Right ventricle myocardium inferior (tissue), 1 donor: Measurements from ENCODE around the gene OPCML. TPM values are rescaled to one million over a fixed set of nuclear protein-coding genes. Genes with fewer than 3 reads are reported as not detected.
A peak's percentile ranks its signal among the peaks of the same experiment; 100 is the strongest.

Experiments
- ATAC-seq: fragments of 200-7000 bp; cut with Tn5 transposase; one replicate; pipeline ENCODE4 v1.9.1; 2020; ENCODE audit warnings: mild to moderate bottlenecking, moderate library complexity
- DNase-seq: peaks from one replicate; pipeline ENCODE4 v3.0.0; 2021; ENCODE audit errors: missing footprints
- intact Hi-C: fragments of 100-400 bp; cut with DNase I; formaldehyde crosslinking; loops from one replicate; pipeline ENCODE4 v1.11.0; 2022
- total RNA-seq: library from RNA; stranded (reverse); fragmentation: NEBNext Ultra II Directional; extraction: Animal tissue kit (Norgen Biotek cat#: 25700); gene quantifications from one replicate; pipeline ENCODE4 v1.2.1, GENCODE V29; 2021
- donor health status: DM: no; HTN: yes; CAD: no; lungs with severe emphysema.

Gene OPCML
- total RNA-seq, 1 donor from 2014 or later = 0.05 TPM

DNA sequence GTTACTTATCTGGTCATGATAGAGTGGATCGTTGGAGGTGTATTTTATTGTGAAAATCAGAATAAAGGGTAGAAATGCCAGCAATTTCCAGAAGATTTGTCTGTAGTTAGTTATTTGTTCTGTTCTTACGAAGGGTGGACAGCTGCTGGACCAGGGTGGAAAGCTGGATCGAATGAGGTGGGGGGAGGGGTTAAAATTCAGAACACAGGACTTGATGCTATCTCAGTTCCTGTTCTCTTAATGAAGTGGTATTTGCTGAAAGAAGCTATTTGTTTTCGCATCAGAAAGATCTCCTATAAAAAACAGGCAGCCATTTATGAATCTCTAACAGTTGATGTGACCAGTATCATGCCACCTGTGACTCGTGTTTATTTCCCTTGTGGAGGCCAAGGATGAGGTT lies 556.2 kb downstream of the OPCML start:
- ATAC-seq (no peak), DNase-seq (no peak)
- intact Hi-C loops = no loop called here

DNA sequence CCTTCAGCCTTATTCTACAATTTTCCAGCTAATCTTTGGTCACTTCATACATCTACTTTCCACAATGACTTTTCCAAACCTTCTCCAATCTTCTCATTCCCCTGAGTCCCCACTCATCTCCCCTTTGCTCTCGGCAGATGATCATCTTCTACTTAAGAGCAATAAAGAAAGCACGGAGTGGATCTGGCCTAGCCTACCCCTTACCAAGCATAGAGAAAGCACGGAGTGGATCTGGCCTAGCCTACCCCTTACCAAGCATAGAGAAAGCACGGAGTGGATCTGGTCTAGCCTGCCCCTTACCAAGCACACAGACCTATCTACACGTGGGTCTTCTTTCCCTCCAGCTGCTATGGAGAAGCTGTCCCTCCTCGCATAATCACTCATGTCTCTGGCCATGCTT lies 558.6 kb downstream of the OPCML start:
- intact Hi-C loops = no loop called here

DNA sequence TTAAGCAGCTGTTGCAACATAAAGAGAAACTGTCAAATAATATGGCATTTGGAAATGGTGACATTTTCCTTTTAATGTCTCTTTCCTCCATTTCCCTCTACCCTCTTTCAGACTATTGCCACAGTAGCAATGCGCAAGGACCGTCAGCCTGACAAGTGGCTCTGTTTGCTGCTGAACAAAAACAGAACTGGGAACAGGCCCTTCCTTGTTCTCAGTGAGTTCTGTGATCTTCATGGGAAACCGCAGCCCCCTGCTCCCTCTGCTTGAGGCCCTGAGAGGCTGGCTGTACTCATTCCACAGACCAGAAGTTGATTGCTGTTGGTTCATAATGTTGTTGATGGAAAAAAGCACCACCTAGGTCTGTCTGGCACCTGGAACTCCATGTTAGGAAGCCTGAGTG lies 559.7 kb downstream of the OPCML start:
- DNase-seq (no peak), ATAC-seq (no peak)
- intact Hi-C loops = no loop called here

More for the DNA sequence above, 558.6 kb downstream of the OPCML start:
- ATAC-seq (no peak), DNase-seq (no peak)

DNA sequence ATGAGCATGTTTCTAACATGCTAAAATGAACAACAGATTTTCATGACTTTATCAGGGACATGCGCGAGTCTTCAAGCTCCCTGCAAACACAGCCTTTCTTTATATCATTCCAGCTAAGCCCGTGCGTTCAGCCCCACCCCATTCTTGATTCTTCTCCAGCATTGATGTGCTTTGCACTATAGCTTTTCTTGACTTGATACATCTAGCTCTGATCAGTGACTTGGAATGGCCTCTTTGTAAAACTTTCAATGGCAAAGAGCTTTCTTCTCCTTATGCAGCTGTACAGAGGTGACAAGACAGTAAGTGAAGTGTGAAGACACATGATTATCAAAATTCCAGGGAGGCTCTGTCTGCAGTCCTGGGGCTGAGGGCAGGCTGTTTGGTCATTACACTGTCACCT lies 561.0 kb downstream of the OPCML start:
- DNase-seq = no peak
- intact Hi-C loops = no loop called here
- ATAC-seq = no peak

DNA sequence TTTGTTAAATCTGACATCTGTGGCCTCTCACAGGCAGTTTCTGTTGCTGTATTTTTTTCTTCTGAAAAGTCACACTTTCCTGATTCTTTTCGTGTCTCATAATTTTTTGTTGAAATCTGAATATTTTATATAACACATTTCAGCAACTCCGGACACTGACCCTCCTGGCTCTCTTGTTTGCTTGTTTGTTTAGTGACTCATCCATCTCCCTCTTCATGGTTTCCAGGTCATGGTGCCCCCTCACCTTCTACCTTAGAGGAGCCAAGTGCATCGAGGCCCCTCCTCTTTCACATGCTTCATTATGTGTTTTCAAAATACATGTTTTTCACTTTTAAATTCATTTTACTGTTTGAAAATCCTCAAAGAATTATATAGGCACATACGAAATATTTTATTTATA lies 562.4 kb downstream of the OPCML start:
- DNase-seq (no peak), ATAC-seq (no peak)
- intact Hi-C loops = no loop called here

DNA sequence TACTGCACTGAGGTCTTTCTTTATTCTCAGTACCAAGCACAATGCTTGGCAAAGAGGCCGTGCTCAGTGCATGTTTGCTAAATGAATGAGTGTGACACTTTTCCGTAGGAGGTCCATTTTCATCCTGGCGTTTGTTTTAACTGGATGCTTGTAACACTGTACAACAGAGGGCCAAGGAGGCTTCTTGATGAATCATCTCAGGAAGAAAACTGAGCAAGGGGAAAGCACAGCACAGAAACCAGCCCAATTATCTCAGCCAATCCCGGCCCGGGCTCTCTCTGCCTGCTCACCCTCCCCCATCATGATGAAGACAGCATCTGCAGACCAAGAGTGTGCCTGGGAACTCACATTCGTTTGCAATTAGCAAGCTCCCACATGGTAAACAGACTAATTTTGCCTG lies 570.3 kb downstream of the OPCML start:
- intact Hi-C loops = no loop called here
- no peak for ATAC-seq
- DNase-seq = no peak

DNA sequence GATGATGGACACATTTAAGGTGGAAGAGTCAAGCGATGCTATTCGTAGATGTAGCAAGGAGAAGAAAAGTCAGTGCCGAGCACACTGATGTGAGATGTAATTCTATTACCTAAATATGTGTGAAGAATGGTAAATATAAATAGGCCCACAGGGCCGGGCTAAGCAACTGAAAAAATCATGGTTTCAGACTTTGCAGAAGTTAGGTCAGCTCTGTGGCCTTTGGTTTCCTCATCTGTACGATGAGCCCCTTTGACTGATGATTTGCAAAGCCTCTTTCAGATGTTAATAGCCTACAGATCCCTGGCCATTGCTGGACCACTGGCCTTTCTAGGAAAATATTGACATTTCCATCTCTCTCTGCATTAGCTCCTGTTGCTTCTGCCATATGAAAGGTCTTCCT lies 570.8 kb downstream of the OPCML start:
- DNase-seq = no peak
- ATAC-seq = no peak
- intact Hi-C loops = no loop called here

DNA sequence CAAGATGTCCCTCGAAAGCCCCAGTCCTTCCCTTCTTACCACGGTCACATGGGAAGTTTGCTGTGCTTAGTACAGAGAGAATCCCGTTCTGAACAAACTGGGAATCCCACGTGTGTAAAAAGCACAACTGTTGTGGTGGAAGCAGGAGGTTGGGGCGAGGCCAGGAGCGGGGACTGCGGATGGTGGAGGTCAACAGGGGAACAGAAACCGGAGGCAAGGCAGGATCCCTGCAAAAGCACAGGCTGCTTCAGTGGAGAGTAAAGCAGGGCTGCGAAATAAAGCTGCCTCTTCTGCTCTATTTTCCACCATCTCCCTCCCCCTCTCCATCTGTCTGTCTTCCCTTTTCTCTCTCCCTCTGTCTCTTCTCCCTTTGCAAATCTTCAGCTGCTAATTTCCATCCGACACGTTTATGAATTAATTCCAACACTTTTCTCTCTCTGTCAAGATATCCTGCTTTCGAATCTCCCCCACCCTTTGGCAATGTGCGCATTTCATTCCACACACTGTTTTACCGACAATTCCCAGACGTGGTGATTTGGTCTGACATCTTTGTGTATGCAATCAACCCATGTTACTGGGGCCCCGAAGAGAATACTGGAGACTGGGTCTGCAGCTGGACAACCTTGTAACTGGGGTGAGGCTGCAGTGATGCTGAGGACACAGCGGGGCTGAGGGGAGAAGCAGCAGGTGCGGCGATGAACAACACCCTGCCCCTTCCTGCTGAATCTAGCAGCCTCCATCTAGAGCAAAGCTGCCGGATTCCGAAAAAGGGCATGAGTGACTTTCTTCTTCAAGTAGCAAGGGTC lies 571.8 kb downstream of the OPCML start:
- DNase-seq = no peak
- intact Hi-C loops = no loop called here
- no peak for ATAC-seq

DNA sequence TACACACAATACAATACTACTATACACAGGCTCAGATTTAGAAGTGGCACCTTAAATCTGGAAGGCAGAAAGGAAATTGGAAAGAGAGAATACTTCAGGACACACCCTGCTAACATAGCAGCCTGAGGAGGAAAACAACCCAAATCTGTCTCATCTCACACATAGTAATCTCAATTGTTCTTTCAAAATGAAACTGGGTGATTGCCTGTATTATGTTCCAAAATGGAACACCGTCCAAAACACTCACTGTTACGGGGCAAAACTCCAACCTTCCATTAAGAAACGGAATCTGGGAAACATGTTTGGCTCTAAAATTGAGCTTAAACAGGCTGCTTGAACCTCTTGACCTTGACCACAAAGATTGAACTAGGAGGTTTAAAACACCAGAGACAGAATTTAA lies 572.6 kb downstream of the OPCML start:
- intact Hi-C loops = no loop called here
- DNase-seq (no peak), ATAC-seq (peak; percentile 8)

DNA sequence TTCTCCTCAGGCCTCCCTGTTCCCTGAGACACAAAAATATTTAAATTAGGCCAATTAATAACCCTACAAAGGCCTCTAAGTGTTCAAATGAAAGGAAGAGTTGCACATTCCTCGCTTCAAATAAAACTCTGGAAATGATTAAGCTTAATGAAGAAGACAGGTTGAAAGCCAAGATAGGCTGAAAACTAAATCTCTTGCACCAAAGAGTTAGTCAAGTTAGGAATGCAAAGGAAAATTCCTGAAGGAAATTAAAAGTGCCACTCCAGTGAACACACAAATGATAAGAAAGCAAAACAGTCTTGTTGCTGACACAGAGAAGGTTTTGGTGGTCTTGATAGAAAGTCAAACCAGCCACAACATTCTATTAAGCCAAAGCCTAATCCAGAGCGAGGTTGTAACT lies 574.4 kb downstream of the OPCML start:
- intact Hi-C loops = no loop called here
- DNase-seq (no peak), ATAC-seq (no peak)

DNA sequence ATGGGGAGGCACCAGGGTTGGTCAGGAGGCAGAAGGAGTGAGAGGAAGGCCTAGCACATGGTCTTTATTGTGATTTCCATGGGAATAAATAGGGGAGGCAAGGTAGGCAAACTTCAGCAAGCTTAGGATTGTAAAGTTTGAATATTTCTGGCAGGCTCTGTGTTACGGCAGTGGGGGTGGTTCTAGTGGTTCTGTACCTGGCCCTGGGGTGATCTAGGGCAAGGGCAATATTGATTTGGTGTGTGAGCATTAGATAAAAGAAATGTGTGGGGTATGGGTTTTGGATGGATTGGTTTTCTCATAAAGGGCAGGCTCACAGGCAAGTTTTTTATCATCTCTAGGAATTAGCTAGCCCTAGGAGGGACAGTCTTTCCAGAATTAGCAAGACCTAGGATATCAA lies 584.0 kb downstream of the OPCML start:
- DNase-seq (no peak), ATAC-seq (no peak)
- intact Hi-C loops = loop anchor here (10.0 kb wide), 1 partner anchor 117 kb away; no protein-coding TSS in a partner anchor

DNA sequence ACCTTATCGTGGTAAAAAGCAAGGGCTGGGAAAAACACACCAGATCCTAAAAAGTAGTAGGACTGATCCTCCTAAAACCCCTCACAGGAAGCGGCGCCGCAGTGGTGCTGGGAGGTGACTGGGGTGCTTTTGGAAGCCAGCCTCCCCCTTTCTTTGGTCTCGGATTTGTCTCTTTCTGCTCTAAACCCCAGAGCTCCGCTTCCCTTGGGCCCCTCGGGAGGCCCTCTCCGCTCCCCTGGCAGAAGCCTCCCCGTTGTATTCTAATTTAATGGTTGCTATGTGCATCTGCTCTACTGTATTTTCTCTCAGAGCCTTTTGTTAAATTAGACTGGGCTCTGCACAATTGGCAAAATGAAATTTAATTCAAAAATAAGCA lies 587.7 kb downstream of the OPCML start:
- ATAC-seq = no peak
- no peak for DNase-seq
- intact Hi-C loops = loop anchor here (10.0 kb wide), 1 partner anchor 120 kb away; no protein-coding TSS in a partner anchor

DNA sequence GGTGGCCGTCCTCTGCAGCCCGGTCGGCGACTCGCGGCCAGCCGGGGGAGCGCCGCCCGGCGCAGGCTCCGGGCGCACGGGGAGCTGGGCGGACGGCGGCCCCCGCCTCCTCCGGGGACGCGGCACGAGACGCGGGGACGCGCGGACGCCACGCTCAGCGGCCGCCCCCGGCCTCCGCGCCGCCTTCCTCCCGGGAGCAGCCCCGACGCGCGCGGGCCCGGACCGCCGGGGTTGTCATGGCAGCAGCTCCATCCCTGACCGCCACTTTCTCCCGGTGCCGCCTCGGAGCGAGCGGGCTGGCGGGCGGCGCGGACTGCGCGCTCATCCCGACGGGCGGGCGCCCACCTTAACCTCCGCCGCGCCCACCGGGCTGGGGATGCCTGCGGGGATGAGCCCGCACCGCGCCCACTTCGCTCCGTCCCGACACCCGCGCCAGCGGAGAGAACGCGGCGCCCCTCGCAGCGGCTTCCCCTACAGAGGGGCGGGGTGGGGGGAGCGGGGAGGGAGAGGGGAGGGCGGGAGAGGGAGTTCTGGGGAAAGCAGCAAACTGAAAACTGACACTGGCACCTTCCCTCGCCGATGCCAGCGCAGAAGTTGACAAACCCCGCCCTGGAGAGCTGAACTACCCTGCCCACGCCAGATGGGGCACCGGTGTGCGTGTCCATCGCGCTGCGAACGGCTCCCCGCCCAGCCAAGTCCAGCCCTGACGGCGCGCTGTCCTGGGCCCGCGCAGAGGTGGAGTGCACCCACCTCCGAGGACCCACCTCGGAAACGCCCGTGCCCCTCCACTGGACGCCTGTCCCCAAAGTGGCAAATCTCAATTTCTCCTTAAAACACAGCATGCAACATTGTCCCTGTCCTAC lies 588.4 kb downstream of the OPCML start:
- intact Hi-C loops = loop anchor here (10.0 kb wide), 1 partner anchor 121 kb away; no protein-coding TSS in a partner anchor
- DNase-seq (no peak), ATAC-seq (no peak)

DNA sequence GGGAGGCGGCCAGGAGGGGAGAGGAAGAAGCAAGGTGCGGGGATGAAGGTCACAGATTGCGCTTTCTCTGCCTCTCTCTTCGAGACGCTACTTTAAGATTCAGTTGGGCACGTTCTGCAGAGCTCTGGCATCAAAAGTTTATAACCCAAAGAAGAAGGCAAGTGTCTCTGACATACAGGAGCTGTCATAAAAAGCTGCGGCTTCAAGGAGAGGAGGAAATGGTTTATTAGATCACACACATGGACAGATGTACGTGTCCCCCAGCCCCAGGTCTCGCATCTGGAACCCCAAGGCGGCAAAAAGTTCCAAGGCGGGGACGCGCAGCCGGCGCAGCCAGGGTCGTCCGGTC lies 589.0 kb downstream of the OPCML start:
- DNase-seq (no peak), ATAC-seq (no peak)
- intact Hi-C loops = loop anchor here (10.0 kb wide), 1 partner anchor 121 kb away; no protein-coding TSS in a partner anchor

DNA sequence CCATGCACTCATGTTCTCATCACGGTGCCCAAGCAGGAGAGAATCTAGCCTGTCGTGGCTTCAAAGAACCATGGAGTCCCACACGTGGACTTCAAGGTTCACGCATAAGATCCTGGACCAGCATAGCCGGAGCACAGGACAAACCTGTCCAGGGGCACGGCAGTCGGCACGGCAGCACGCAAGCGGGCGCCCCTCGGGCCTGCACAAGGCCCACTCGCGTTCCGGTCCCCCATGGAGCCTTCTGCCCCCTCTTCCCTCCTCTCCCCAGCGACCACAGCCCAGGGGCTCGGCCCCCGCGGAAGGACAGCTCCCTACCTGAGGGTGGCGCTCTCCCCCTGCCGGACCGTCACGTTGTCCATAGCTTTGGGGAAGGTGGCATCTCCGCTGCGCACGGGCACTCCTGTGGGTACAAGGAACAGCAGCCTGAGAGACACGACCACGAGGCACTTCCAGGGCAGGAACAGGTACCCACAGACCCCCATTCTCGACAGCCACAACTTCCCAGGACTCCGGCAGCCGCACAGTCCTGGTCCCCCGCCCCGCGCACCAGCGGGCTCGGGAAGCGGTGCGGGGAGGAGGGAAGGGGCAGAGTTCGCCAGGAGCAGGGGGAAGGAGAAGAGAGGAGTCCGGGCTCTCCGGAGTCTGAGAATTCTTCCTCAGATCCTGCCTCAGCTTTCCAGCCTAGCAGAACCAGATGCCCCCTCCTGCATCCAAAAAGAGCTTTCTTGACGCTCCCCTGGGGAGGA lies 589.5 kb downstream of the OPCML start:
- ATAC-seq = peak; percentile 26

DNA sequence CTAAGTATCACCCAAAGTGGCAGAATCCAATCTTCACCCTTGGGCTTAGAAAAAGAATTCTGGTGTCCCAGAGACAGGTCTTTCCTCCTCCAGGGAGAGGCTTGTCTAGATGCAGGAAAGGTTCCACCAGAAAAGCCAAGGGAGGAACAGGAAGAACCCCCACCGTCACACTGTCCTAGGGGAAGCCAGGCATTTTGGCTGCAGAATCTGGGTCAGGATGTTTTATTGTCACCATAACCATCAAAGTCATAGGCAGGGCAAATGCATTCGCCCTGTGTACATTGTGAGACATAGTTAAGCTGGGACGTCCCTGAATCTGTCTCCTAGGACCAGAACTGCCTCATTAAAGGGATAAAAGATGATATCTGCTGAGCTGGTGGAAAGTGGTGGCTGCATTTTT lies 590.5 kb downstream of the OPCML start:
- intact Hi-C loops = loop anchor here (10.0 kb wide), 1 partner anchor 123 kb away; no protein-coding TSS in a partner anchor
- ATAC-seq = no peak

More for the DNA sequence above, 589.5 kb downstream of the OPCML start:
- no peak for DNase-seq
- intact Hi-C loops = loop anchor here (10.0 kb wide), 1 partner anchor 122 kb away; no protein-coding TSS in a partner anchor

DNA sequence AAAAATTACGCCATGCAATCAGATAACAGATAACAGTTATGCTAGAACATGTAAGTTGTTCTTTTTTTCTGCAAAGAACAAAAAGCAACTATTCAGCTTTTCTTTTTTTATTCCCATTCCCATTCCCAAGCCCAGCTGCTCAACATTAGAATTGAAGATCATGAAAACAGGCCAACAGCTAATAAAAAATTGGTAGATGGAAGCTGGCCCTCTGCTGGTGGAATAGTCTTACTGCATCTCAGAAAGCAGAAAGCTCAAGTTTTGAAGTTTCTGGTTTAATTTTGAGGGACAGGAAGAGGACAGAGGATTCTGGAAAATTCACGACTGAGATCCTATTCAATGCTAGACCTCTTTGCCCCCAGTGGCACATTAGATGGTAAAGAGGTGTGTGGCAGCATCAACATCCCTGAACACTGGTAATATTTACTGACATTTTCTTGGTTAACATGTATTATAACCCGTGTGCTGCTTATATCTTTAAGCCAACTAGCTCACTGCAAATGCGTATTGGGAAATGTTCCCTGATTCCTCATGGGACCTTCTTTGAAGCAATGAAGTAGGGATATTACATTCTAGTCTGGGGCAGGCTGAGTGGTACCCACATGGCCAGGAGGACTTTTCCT lies 591.2 kb downstream of the OPCML start:
- DNase-seq (no peak), ATAC-seq (no peak)
- intact Hi-C loops = loop anchor here (10.0 kb wide), 1 partner anchor 124 kb away; no protein-coding TSS in a partner anchor

More for the DNA sequence above, 590.5 kb downstream of the OPCML start:
- DNase-seq = no peak

DNA sequence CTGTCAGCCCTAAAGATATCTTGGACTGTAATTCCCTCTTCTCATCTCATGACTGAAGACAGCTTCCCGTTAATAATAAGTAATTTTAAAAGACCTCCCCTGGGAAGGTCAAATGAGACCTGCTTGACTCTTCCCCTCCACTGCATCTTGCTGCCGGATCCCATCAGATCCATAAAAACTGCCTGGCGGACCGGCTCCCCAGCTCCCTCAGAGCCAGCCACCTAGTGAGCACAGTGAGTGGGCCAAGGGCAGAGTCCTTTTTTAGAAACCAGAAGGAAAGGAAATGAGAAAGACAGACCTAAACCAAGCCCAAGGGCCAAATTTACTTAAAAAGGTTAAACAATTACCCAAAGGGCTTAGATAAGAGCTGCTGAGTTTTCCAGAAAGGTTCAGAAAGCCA lies 595.3 kb downstream of the OPCML start:
- intact Hi-C loops = no loop called here
- no peak for DNase-seq
- no peak for ATAC-seq

DNA sequence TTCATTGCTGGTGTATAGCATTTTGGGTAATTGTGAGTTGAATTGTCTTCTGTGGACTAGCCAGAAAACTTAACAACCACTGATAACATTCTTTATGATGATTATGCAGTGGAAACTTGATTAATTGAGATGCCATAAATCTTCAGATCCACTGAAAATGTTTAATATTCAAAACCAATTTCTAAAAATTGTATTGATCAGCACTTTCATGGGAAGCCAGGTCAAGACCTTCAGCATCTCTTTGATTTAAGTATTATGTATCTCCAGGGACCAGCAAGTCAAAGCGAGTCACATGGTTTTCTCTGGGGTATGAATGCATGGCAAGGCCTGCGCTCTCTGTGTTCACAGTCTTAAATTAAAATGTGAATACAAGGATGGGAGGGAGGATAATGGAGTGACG lies 596.9 kb downstream of the OPCML start:
- ATAC-seq = no peak
- intact Hi-C loops = no loop called here

More for the DNA sequence above, 596.9 kb downstream of the OPCML start:
- DNase-seq = no peak
